ENCODE results near the gene MIOS. TPM values are rescaled to one million over a fixed set of nuclear protein-coding genes. Genes with fewer than 3 reads are reported as not detected.
A peak's percentile ranks its signal among the peaks of the same experiment; 100 is the strongest.
"Not testable (repeated sequence)": the region's sequence is repeated elsewhere in the genome, so short reads cannot be mapped to it uniquely, and the experiment has no call there.

MIOS gene
- total RNA-seq, 1 donor from 2014 or later, result 18.0 TPM

- DNase-seq (ENCODE audit: low read depth in 2 of 2), result no peak
These were observed 11.8 kb upstream of the MIOS start for GRCh38 chr7:7554649-7555575.

- DNase-seq (ENCODE audit: low read depth in 2 of 2), result no peak
These were observed 9.8 kb upstream of the MIOS start for GRCh38 chr7:7556852-7557251.

GRCh38 chr7:7557252-7557651 is 9.4 kb upstream of the MIOS start:
- no peak for DNase-seq (ENCODE audit: low read depth in 2 of 2)

GRCh38 chr7:7561591-7561990 is 5.1 kb upstream of the MIOS start:
- DNase-seq (ENCODE audit: low read depth in 2 of 2), result not testable (repeated sequence)

GRCh38 chr7:7562736-7563135 is 3.9 kb upstream of the MIOS start:
- DNase-seq (ENCODE audit: low read depth in 2 of 2), result no peak

GRCh38 chr7:7563269-7563668 is 3.4 kb upstream of the MIOS start:
- DNase-seq (ENCODE audit: low read depth in 2 of 2), result no peak

- DNase-seq (ENCODE audit: low read depth in 2 of 2), result no peak
These were observed 2.9 kb upstream of the MIOS start for GRCh38 chr7:7563813-7564212.

- DNase-seq (ENCODE audit: low read depth in 2 of 2), result no peak
These were observed 2.3 kb upstream of the MIOS start for GRCh38 chr7:7564323-7564780.

- DNase-seq (ENCODE audit: low read depth in 2 of 2), result no peak
These were observed 1.5 kb upstream of the MIOS start for GRCh38 chr7:7565018-7565680.

- no peak for DNase-seq (ENCODE audit: low read depth in 2 of 2)
These were observed 686 bp upstream of the MIOS start for GRCh38 chr7:7565746-7566650.

- DNase-seq (ENCODE audit: low read depth in 2 of 2), result no peak
These were observed 1.3 kb downstream of the MIOS start for GRCh38 chr7:7567898-7568531.

- no peak for DNase-seq (ENCODE audit: low read depth in 2 of 2)
These were observed 1.9 kb downstream of the MIOS start for GRCh38 chr7:7568553-7568952.

- DNase-seq (ENCODE audit: low read depth in 2 of 2), result no peak
These were observed 2.4 kb downstream of the MIOS start for GRCh38 chr7:7569081-7569527.

- DNase-seq (ENCODE audit: low read depth in 2 of 2), result no peak
These were observed 2.9 kb downstream of the MIOS start for GRCh38 chr7:7569615-7570014.

- DNase-seq (ENCODE audit: low read depth in 2 of 2), result no peak
These were observed 3.9 kb downstream of the MIOS start for GRCh38 chr7:7570584-7570983.

GRCh38 chr7:7573701-7574100 is 7.0 kb downstream of the MIOS start:
- DNase-seq (ENCODE audit: low read depth in 2 of 2), result no peak

- DNase-seq (ENCODE audit: low read depth in 2 of 2), result no peak
These were observed 9.7 kb downstream of the MIOS start for GRCh38 chr7:7576344-7576743.

GRCh38 chr7:7577888-7578287 is 11.2 kb downstream of the MIOS start:
- DNase-seq (ENCODE audit: low read depth in 2 of 2), result no peak

- DNase-seq (ENCODE audit: low read depth in 2 of 2), result no peak
These were observed 13.0 kb downstream of the MIOS start for GRCh38 chr7:7579638-7580037.

- DNase-seq (ENCODE audit: low read depth in 2 of 2), result no peak
These were observed 15.0 kb downstream of the MIOS start for GRCh38 chr7:7581531-7582179.

- DNase-seq (ENCODE audit: low read depth in 2 of 2), result peak in 1 of 2 donors; percentile 20
These were observed 15.9 kb downstream of the MIOS start for GRCh38 chr7:7582596-7582995.

Data from dermis microvascular lymphatic vessel endothelial cell (primary cell).